ENCODE results near the gene ARHGEF4.

ARHGEF4 gene

DNA sequence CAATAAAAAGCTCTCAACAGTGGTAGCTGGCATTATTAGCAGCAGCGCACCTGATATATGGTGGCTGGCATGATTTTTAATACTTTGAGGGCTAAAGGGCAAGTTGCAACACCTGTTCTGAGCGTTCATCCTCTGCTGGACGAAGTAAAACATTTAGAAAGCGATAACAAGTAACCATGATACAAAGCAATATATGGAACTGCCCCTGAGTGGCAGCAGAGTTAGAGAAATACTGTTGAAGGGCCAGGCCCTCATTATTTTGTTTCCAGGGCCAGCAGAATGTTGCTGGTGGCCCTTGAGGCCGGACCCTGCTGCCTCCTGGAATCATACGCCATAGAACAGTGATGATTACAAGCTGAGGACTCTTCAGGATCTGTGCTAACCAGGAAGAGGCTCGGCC is 47.8 kb downstream of the ARHGEF4 start:
- no peak for DNase-seq (ENCODE audit: low read depth, low spot score)
- Histone ChIP-seq H3K4me3 (no peak overlapping the region), H3K9me3 (ENCODE audit: low read depth, low read length) (no peaks in the 10 kb centered on the region), H3K9ac (ENCODE audit: insufficient read length) (no peak overlapping the region), H3K27ac (no peak overlapping the region), H3K36me3 (ENCODE audit: insufficient read depth, low read length) (no peaks in the 10 kb centered on the region)
- TF ChIP-seq POLR2AphosphoS5 (IDR thresholded peaks at IDR 0.05; ENCODE audit: borderline replicate concordance, low read depth, low read length) = no peak

DNA sequence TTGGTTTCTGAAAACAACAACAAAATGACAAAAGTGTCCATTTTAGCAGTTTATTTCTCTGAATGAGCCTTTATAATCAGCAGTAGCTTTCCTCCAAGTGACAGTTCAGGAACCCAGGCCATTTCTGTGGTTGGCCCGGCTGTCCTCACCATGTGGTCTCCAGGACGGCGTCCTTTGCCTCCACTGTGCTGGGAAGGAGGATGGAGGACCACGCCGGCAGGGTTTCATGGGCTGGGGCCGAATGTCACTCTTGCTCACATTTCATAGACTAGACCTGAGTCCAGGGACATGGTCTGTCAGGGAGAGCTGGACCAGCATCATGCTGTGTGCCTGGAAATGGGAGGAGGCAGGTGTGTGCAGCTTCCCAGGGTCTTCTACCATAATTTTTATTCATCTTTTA is 50.9 kb downstream of the ARHGEF4 start:
- H3K27ac ChIP-seq = no peak overlapping the region
- H3K9me3 ChIP-seq (ENCODE audit: low read depth, low read length) = no peaks in the 10 kb centered on the region
- DNase-seq (ENCODE audit: low read depth, low spot score) = no peak
- TF ChIP-seq EZH2 (IDR thresholded peaks at IDR 0.05) (no peak), POLR2AphosphoS5 (IDR thresholded peaks at IDR 0.05; ENCODE audit: borderline replicate concordance, low read depth, low read length) (no peak), FOXP2 (optimal IDR thresholded peaks at IDR 0.05; ENCODE audit: control extremely low read depth, extremely low read length, insufficient read depth) (no peak)
- H3K4me3 ChIP-seq = no peak overlapping the region
- H3K36me3 ChIP-seq (ENCODE audit: insufficient read depth, low read length) = no peaks in the 10 kb centered on the region
- H3K9ac ChIP-seq (ENCODE audit: insufficient read length) = no peak overlapping the region

DNA sequence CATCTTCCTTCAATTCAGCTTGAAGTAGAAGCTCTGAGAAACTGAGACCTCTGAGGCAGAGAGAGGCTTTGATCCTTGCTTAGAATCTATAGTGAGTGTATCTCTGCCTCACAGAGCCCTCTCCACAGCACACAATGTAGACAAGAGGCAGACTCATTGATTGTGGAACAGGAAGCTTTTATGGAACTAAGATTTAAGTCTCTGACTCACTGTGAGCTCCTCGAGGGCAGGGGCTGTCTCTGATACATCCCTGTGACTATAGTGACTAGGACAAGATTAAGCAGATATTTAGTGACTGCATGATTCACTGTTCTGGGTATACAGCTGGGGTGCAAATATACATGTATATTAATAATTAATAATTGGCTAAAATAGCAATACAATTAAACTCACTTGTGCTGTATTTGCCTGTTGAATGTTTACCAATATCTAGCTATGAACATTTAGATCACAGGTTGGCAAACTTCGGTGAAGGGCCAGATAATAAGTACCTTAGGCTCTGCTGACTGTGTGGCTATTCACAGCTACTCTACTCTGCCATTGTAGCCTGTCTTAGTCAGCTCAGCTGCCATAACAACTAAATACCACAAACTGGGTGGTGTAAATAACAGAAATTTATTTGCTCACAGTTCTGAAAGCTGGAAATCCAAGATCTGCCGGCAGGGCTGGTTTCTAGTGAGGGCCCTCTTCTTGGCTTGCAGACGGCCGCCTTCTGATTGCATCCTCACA is 54.4 kb downstream of the ARHGEF4 start:
- Histone ChIP-seq H3K9me3 (ENCODE audit: low read depth, low read length) (no peaks in the 10 kb centered on the region), H3K27ac (no peak overlapping the region), H3K36me3 (ENCODE audit: insufficient read depth, low read length) (no peaks in the 10 kb centered on the region), H3K9ac (ENCODE audit: insufficient read length) (no peak overlapping the region), H3K4me3 (no peak overlapping the region)
- no peak for DNase-seq (ENCODE audit: low read depth, low spot score)
- TF ChIP-seq EZH2 (IDR thresholded peaks at IDR 0.05) (no peak), FOXP2 (optimal IDR thresholded peaks at IDR 0.05; ENCODE audit: control extremely low read depth, extremely low read length, insufficient read depth) (no peak), POLR2AphosphoS5 (IDR thresholded peaks at IDR 0.05; ENCODE audit: borderline replicate concordance, low read depth, low read length) (no peak)

DNA sequence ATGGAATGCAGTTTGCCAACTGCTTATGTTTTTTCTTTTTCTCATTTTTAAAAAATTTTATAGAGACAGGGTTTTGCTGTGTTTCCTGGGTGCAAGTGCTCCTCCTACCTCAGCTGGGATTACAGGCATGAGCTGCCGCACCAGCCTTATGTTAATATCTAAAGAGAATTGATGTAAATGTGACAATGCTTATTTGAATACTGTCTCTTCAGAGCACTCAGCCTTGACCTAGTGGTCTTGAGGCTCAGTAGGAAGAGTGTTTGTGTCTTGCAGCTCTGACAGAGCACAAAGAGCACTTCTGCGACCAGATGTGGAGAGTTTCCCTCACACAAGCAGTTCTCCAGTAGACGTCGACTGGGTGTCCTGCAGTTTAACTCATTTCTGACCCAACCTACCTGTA is 55.3 kb downstream of the ARHGEF4 start:
- no peaks in the 10 kb centered on the region for H3K36me3 ChIP-seq (ENCODE audit: insufficient read depth, low read length)
- H3K27ac ChIP-seq = no peak overlapping the region
- no peaks in the 10 kb centered on the region for H3K9me3 ChIP-seq (ENCODE audit: low read depth, low read length)
- H3K9ac ChIP-seq (ENCODE audit: insufficient read length) = no peak overlapping the region
- no peak overlapping the region for H3K4me3 ChIP-seq
- TF ChIP-seq EZH2 (IDR thresholded peaks at IDR 0.05) (no peak), FOXP2 (optimal IDR thresholded peaks at IDR 0.05; ENCODE audit: control extremely low read depth, extremely low read length, insufficient read depth) (no peak), POLR2AphosphoS5 (IDR thresholded peaks at IDR 0.05; ENCODE audit: borderline replicate concordance, low read depth, low read length) (no peak)
- no peak for DNase-seq (ENCODE audit: low read depth, low spot score)

DNA sequence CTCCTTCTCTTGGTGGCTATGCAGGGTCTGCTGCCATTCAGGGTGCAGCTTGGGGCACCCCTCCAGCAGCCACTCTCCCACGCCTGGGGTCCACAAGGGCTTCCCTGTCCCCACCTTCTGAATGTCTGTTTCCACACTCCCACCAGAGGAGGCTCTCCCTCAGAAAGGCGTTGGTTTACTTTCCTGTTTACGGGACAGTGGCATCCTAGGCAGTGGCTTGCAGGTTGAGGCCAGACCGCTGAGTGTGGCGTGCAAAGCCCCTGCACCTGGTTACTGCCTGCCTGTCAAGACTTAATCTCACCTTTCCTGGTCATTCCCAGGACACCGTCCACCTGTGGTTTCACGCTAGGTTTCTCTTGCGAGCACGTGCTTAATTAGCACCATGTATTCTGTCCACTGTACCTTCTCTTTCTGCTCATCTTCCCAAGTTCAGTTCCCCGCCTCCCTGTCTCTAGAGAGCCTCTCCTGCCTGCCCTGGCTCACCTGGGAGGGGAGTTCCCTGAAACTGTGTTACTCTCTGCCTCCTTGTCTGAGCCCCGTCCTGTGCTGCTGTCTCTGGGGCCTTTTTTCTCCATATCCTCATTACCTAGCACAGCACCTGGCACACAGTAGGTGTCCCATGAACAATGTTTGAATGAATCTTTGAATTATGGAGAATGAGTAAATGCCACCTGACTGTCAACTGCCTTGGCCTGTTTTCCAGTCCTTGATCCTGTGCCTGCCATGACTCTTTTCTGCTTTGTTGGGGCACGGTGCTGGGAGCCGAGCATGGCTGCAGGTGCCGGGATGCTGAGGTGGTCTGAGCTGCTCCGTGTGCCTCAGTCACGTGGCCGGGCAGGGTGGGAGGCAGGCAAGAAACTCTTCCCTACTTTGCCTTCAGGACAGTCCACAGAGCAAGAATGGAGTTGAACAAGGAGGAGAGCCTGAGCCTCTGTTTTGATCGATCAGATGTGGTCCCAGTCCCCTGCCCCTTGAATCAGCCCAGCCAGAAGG is 56.4 kb downstream of the ARHGEF4 start:
- Histone ChIP-seq H3K9me3 (ENCODE audit: low read depth, low read length) (no peaks in the 10 kb centered on the region), H3K9ac (ENCODE audit: insufficient read length) (no peak overlapping the region), H3K36me3 (ENCODE audit: insufficient read depth, low read length) (no peaks in the 10 kb centered on the region), H3K27ac (no peak overlapping the region), H3K4me3 (no peak overlapping the region)
- DNase-seq (ENCODE audit: low read depth, low spot score) = no peak
- TF ChIP-seq POLR2AphosphoS5 (IDR thresholded peaks at IDR 0.05; ENCODE audit: borderline replicate concordance, low read depth, low read length) (no peak), EZH2 (IDR thresholded peaks at IDR 0.05) (no peak), FOXP2 (optimal IDR thresholded peaks at IDR 0.05; ENCODE audit: control extremely low read depth, extremely low read length, insufficient read depth) (no peak)

DNA sequence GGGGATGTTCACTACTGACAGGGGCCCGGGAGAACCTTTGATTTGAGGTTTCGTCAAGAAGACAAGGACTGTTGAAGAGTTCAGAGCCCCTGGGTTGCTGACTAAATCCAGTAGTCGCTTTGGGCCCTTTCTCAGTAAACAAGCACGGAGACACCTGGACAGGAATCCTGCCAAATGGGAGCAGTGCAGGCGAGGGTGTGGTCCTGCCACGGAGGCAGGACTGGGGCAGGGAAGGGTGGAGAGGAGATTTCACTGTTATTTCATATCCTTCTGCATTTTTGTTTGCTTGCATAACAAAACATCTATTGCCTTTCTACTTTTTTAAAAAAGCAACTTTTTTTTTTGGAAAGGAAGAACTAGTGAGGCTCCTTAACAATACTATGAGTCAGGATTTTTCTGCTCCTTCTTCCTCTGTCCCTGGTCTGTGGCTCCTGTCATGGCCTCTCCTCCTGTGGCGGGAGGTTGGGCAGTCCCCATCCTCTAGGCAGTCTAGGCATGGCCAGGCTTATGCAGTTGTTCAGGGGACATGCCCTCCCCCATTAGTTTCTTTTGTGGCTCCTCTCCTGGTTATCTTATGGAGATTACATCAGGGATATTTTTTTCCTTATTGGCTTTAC is 57.7 kb downstream of the ARHGEF4 start:
- TF ChIP-seq EZH2 (IDR thresholded peaks at IDR 0.05) (no peak), FOXP2 (optimal IDR thresholded peaks at IDR 0.05; ENCODE audit: control extremely low read depth, extremely low read length, insufficient read depth) (no peak), POLR2AphosphoS5 (IDR thresholded peaks at IDR 0.05; ENCODE audit: borderline replicate concordance, low read depth, low read length) (no peak)

DNA sequence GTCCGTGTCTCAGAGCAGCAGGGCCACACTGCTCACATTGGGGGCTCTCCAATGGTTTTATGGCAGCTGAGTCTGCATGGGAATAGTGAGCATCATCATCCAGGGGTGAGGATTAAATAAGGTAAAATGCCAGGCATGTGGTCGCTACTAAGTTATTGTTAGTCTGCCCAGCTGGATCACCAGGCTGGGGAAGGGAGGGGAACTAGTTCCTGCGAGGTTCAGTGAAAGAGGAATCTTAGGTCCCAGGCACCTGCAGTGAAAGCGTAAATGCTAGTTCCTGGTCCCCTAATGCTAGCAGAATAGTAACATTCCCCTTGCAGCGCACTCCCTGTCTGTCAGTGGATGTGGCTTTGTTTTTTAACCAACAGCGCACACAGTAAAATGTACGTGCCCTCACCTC is 60.1 kb downstream of the ARHGEF4 start:
- Histone ChIP-seq H3K4me3 (no peak overlapping the region), H3K9ac (ENCODE audit: insufficient read length) (no peak overlapping the region), H3K36me3 (ENCODE audit: insufficient read depth, low read length) (no peaks in the 10 kb centered on the region), H3K9me3 (ENCODE audit: low read depth, low read length) (no peaks in the 10 kb centered on the region), H3K27ac (no peak overlapping the region)
- no peak for DNase-seq (ENCODE audit: low read depth, low spot score)
- TF ChIP-seq FOXP2 (optimal IDR thresholded peaks at IDR 0.05; ENCODE audit: control extremely low read depth, extremely low read length, insufficient read depth) (no peak), EZH2 (IDR thresholded peaks at IDR 0.05) (no peak), POLR2AphosphoS5 (IDR thresholded peaks at IDR 0.05; ENCODE audit: borderline replicate concordance, low read depth, low read length) (no peak)

More for the DNA sequence above, 57.7 kb downstream of the ARHGEF4 start:
- Histone ChIP-seq H3K9me3 (ENCODE audit: low read depth, low read length) (no peaks in the 10 kb centered on the region), H3K4me3 (no peak overlapping the region), H3K27ac (no peak overlapping the region), H3K36me3 (ENCODE audit: insufficient read depth, low read length) (no peaks in the 10 kb centered on the region), H3K9ac (ENCODE audit: insufficient read length) (no peak overlapping the region)
- DNase-seq (ENCODE audit: low read depth, low spot score) = no peak

DNA sequence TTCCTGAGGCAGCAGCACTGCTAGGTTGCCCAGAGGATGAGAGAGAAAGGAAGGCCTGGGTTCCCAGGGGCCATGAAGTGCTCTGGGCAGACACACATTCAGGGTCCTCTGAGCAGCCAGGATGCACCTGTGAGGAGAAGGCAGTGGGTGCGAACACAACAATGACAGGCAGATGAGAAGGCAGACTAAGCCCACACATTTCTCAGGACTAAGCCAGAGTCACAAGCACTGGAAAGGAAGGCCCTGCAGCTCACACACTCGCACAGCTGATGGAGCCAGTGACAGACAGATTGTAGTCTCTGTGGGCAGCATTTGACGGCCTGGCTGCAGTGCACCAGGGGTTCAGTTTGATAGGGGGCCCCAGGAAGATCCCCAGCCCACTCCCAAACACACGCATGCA is 61.8 kb downstream of the ARHGEF4 start:
- no peak for DNase-seq (ENCODE audit: low read depth, low spot score)
- H3K36me3 ChIP-seq (ENCODE audit: insufficient read depth, low read length) = no peaks in the 10 kb centered on the region
- TF ChIP-seq FOXP2 (optimal IDR thresholded peaks at IDR 0.05; ENCODE audit: control extremely low read depth, extremely low read length, insufficient read depth) (no peak), EZH2 (IDR thresholded peaks at IDR 0.05) (no peak), POLR2AphosphoS5 (IDR thresholded peaks at IDR 0.05; ENCODE audit: borderline replicate concordance, low read depth, low read length) (no peak)
- no peak overlapping the region for H3K27ac ChIP-seq
- H3K9me3 ChIP-seq (ENCODE audit: low read depth, low read length) = no peaks in the 10 kb centered on the region
- no peak overlapping the region for H3K4me3 ChIP-seq
- no peak overlapping the region for H3K9ac ChIP-seq (ENCODE audit: insufficient read length)

Measured in SK-N-MC (cell line).